K562 (cell line): ENCODE results near the gene NDUFB10. TPM values are rescaled to one million over a fixed set of nuclear protein-coding genes. Genes with fewer than 3 reads are reported as not detected.

Experiments used
- CHAMP1 ChIP-seq: fragments of 450-650 bp; IDR thresholded peaks from 2 replicates; pipeline ENCODE4 v1.6.1; 2016; ENCODE audit warnings: mild to moderate bottlenecking
- CREB1 ChIP-seq, 2 experiments: sonication (generic) in 1 of 2; formaldehyde crosslinking in 1 of 2; IDR thresholded peaks; 2 replicates each; pipeline versions ENCODE4 v1.6.1 to v1.8.0; 2012 to 2022; ENCODE audit warnings: inconsistent platforms in 1 of 2, mild to moderate bottlenecking in 1 of 2, missing genetic modification reagents in 1 of 2, moderate library complexity in 1 of 2
- EWSR1 ChIP-seq: fragments of 450-650 bp; IDR thresholded peaks from 2 replicates; pipeline ENCODE4 v1.6.1; 2018; ENCODE audit warnings: borderline replicate concordance, mild to moderate bottlenecking, low read depth, moderate library complexity; ENCODE audit not compliant: partially characterized antibody
- FUS ChIP-seq: fragments of 200-400 bp; formaldehyde crosslinking; optimal IDR thresholded peaks from 2 replicates; pipeline ENCODE3; 2017; ENCODE audit warnings: low read depth, low read length
- GABPA ChIP-seq: fragments of 200-800 bp; sonication (Bioruptor generic); conservative IDR thresholded peaks from 2 replicates; pipeline ENCODE4 v1.6.1; 2016; ENCODE audit warnings: low read depth, missing genetic modification characterization, missing compliant biosample characterization
- MAFG ChIP-seq: fragments of 450-650 bp; conservative IDR thresholded peaks from 2 replicates; pipeline ENCODE4 v1.6.1; 2016; ENCODE audit warnings: missing genetic modification characterization, missing compliant biosample characterization
- MCM2 ChIP-seq: fragments of 450-650 bp; IDR thresholded peaks from 2 replicates; pipeline ENCODE4 v1.6.1; 2017; ENCODE audit warnings: low read depth, mild to moderate bottlenecking
- NCOA1 ChIP-seq: fragments of 450-650 bp; IDR thresholded peaks from 2 replicates; pipeline ENCODE4 v1.6.1; 2016; ENCODE audit warnings: low read depth
- PCBP2 ChIP-seq: fragments of 200-400 bp; formaldehyde crosslinking; IDR thresholded peaks from 2 replicates; pipeline ENCODE4 v1.6.1; 2018; ENCODE audit warnings: low read length, low read depth, mild to moderate bottlenecking, moderate library complexity; ENCODE audit not compliant: poor library complexity, severe bottlenecking
- PURB ChIP-seq: sonication (generic); formaldehyde crosslinking; IDR thresholded peaks from 2 replicates; pipeline ENCODE4 v1.9.0; 2021; ENCODE audit warnings: low read depth, mild to moderate bottlenecking, missing genetic modification reagents
- SIX5 ChIP-seq, 2 experiments: IDR thresholded peaks; 2 replicates each; pipeline ENCODE4 v1.6.1; 2011; ENCODE audit warnings: low read length in 2 of 2, borderline replicate concordance in 1 of 2, low read depth in 1 of 2, mild to moderate bottlenecking in 1 of 2, moderate library complexity in 1 of 2; ENCODE audit not compliant: insufficient read depth in 1 of 2
- TARDBP ChIP-seq: fragments of 450-650 bp; IDR thresholded peaks from 2 replicates; pipeline ENCODE4 v1.6.1; 2016
- TGIF2 ChIP-seq: sonication (generic); formaldehyde crosslinking; IDR thresholded peaks from 2 replicates; pipeline ENCODE4 v1.8.1; 2022; ENCODE audit warnings: mild to moderate bottlenecking, missing genetic modification reagents, moderate library complexity
- ZBTB26 ChIP-seq: fragments of 450-650 bp; formaldehyde crosslinking; IDR thresholded peaks from 2 replicates; pipeline ENCODE4 v1.4.0; 2022; ENCODE audit warnings: missing genetic modification characterization
- ZNF778 ChIP-seq: fragments of 450-650 bp; formaldehyde crosslinking; IDR thresholded peaks from 2 replicates; pipeline ENCODE4 v1.4.0; 2020; ENCODE audit warnings: mild to moderate bottlenecking, moderate library complexity
- polyA plus RNA-seq, 8 experiments: library from polyadenylated mRNA; depleted of rRNA in 4 of 8; stranded (reverse) in 5 of 8; unstranded in 3 of 8; fragments of >200 nt; fragmentation: Nextera tagmentation in 2 of 8; fragmentation: Illumina TruSeq in 1 of 8; extraction: Ambion mirVana in 2 of 8; extraction: Trizol in 1 of 8; gene quantifications; 2 replicates each; pipeline versions ENCODE4 v1.2.1 to v1.2.3, GENCODE V29; 2011 to 2014; ENCODE audit warnings: inconsistent platforms in 1 of 8, missing spikeins in 1 of 8
- total RNA-seq, 7 experiments: library from RNA; depleted of rRNA in 6 of 7; stranded (reverse); fragments of >200 nt in 6 of 7; fragmentation: Illumina TruSeq in 2 of 7; extraction: Trizol in 2 of 7; gene quantifications; 2 replicates each; pipeline versions ENCODE4 v1.2.1 to v1.2.3, GENCODE V29; 2011 to 2021; ENCODE audit warnings: low replicate concordance in 1 of 7
- TF ChIP-seq, protein P1 (sequence below): IDR thresholded peaks from 2 replicates; pipeline ENCODE4 v1.6.1; 2014; ENCODE audit warnings: antibody characterized with exemption
- TF ChIP-seq, protein P2 (sequence below): fragments of 450-650 bp; formaldehyde crosslinking; IDR thresholded peaks from 2 replicates; pipeline ENCODE4 v1.4.0; 2022; ENCODE audit warnings: missing genetic modification characterization
- TF ChIP-seq, protein P3 (sequence below): fragments of 250-450 bp; sonication (Bioruptor Pico); IDR thresholded peaks from 2 replicates; pipeline ENCODE4 v1.4.0; 2020; ENCODE audit warnings: mild to moderate bottlenecking, moderate library complexity, borderline replicate concordance

NDUFB10 gene
- total and polyA plus RNA-seq, 9 of the 15 experiments (the other 6 are each of a cell fraction or from before 2014, with no cell fraction given): 69.3 to 527 (median 161) TPM

GRCh38 chr16:1963806-1964505 lies 4.6 kb downstream of the NDUFB10 start (continued):
- no peak for TF ChIP-seq EWSR1
- TF ChIP-seq TGIF2: no peak
- TF ChIP-seq TARDBP: no peak
- TF ChIP-seq ZBTB26 (CRISPR knock-in tag): no peak
- no peak for TF ChIP-seq MAFG
- TF ChIP-seq FUS: peak; percentile 77
- TF ChIP-seq MCM2: no peak
- TF ChIP-seq, protein P1, sequence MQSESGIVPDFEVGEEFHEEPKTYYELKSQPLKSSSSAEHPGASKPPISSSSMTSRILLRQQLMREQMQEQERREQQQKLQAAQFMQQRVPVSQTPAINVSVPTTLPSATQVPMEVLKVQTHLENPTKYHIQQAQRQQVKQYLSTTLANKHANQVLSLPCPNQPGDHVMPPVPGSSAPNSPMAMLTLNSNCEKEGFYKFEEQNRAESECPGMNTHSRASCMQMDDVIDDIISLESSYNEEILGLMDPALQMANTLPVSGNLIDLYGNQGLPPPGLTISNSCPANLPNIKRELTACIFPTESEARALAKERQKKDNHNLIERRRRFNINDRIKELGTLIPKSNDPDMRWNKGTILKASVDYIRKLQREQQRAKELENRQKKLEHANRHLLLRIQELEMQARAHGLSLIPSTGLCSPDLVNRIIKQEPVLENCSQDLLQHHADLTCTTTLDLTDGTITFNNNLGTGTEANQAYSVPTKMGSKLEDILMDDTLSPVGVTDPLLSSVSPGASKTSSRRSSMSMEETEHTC: no peak
- TF ChIP-seq CHAMP1: no peak
- no peak for TF ChIP-seq CREB1 (IDR thresholded peaks at IDR 0.05)
- TF ChIP-seq CREB1 (CRISPR knock-in tag; IDR thresholded peaks at IDR 0.05): no peak
- no peak for TF ChIP-seq PCBP2
- TF ChIP-seq NCOA1: no peak
- TF ChIP-seq, protein P2, sequence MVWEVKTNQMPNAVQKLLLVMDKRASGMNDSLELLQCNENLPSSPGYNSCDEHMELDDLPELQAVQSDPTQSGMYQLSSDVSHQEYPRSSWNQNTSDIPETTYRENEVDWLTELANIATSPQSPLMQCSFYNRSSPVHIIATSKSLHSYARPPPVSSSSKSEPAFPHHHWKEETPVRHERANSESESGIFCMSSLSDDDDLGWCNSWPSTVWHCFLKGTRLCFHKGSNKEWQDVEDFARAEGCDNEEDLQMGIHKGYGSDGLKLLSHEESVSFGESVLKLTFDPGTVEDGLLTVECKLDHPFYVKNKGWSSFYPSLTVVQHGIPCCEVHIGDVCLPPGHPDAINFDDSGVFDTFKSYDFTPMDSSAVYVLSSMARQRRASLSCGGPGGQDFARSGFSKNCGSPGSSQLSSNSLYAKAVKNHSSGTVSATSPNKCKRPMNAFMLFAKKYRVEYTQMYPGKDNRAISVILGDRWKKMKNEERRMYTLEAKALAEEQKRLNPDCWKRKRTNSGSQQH (CRISPR knock-in tag): no peak
- no peak for TF ChIP-seq ZNF778 (CRISPR knock-in tag)
- TF ChIP-seq PURB (CRISPR knock-in tag): no peak
- TF ChIP-seq SIX5 (IDR thresholded peaks at IDR 0.05; ENCODE audit: borderline replicate concordance in 1 of 2, insufficient read depth in 1 of 2, low read depth in 1 of 2, low read length in 2 of 2): no peak
- TF ChIP-seq GABPA: no peak
- TF ChIP-seq, protein P3, sequence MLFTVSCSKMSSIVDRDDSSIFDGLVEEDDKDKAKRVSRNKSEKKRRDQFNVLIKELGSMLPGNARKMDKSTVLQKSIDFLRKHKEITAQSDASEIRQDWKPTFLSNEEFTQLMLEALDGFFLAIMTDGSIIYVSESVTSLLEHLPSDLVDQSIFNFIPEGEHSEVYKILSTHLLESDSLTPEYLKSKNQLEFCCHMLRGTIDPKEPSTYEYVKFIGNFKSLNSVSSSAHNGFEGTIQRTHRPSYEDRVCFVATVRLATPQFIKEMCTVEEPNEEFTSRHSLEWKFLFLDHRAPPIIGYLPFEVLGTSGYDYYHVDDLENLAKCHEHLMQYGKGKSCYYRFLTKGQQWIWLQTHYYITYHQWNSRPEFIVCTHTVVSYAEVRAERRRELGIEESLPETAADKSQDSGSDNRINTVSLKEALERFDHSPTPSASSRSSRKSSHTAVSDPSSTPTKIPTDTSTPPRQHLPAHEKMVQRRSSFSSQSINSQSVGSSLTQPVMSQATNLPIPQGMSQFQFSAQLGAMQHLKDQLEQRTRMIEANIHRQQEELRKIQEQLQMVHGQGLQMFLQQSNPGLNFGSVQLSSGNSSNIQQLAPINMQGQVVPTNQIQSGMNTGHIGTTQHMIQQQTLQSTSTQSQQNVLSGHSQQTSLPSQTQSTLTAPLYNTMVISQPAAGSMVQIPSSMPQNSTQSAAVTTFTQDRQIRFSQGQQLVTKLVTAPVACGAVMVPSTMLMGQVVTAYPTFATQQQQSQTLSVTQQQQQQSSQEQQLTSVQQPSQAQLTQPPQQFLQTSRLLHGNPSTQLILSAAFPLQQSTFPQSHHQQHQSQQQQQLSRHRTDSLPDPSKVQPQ (CRISPR knock-in tag): no peak
